Measurements from ENCODE around the gene ERC1. TPM values are rescaled to one million over a fixed set of nuclear protein-coding genes. Genes with fewer than 3 reads are reported as not detected.

ERC1 gene
- total RNA-seq, 1 experiment from 2014 or later: 39.4 TPM

- BruUV-seq (replicated peaks): no TSS peak
- TF ChIP-seq CTCF (IDR thresholded peaks at IDR 0.05; ENCODE audit: unreplicated experiment): no peak
- no peak for DNase-seq
- intact Hi-C loops (cut with micrococcal nuclease; ENCODE audit: unreplicated experiment): no loop called here
- Mint-ChIP-seq H3K4me3 (ENCODE audit: low read depth, unreplicated experiment) (peak overlapping the region; percentile 58), H3K4me1 (ENCODE audit: low read depth, unreplicated experiment) (peaks cover 11% of the 10 kb centered on the region), H3K9me3 (ENCODE audit: low read depth, unreplicated experiment) (no peaks in the 10 kb centered on the region), H3K36me3 (ENCODE audit: insufficient read depth, unreplicated experiment) (no peaks in the 10 kb centered on the region), H3K27ac (ENCODE audit: unreplicated experiment) (no peak overlapping the region), H3K27me3 (ENCODE audit: unreplicated experiment) (peaks cover 89% of the 10 kb centered on the region)
- CTCF ChIA-PET: interaction anchor here (0.5 kb wide), 1 partner anchor 621 kb away, joined by 3 read pairs; no protein-coding TSS in a partner anchor
Observed at GRCh38 chr12:1529228-1529861, 538.3 kb downstream of the ERC1 start.

- peak; percentile 11 for DNase-seq
Observed at GRCh38 chr12:1529862-1530591, 539.0 kb downstream of the ERC1 start.

GRCh38 chr12:1530592-1531152, 539.6 kb downstream of the ERC1 start:
- DNase-seq: no peak
- peaks cover 84% of the 10 kb centered on the region for H3K27me3 Mint-ChIP-seq (ENCODE audit: unreplicated experiment)
- CTCF ChIA-PET: no interaction called here
- no peaks in the 10 kb centered on the region for H3K36me3 Mint-ChIP-seq (ENCODE audit: insufficient read depth, unreplicated experiment)
- TF ChIP-seq CTCF (IDR thresholded peaks at IDR 0.05; ENCODE audit: unreplicated experiment): no peak
- intact Hi-C loops (cut with micrococcal nuclease; ENCODE audit: unreplicated experiment): no loop called here
- no TSS peak for BruUV-seq (replicated peaks)
- H3K4me3 Mint-ChIP-seq (ENCODE audit: low read depth, unreplicated experiment): peak overlapping the region; percentile 59
- no peaks in the 10 kb centered on the region for H3K9me3 Mint-ChIP-seq (ENCODE audit: low read depth, unreplicated experiment)
- H3K27ac Mint-ChIP-seq (ENCODE audit: unreplicated experiment): no peak overlapping the region
- peaks cover 12% of the 10 kb centered on the region for H3K4me1 Mint-ChIP-seq (ENCODE audit: low read depth, unreplicated experiment)

More at GRCh38 chr12:1529862-1530591, 539.0 kb downstream of the ERC1 start:
- Mint-ChIP-seq H3K9me3 (ENCODE audit: low read depth, unreplicated experiment) (no peaks in the 10 kb centered on the region), H3K27me3 (ENCODE audit: unreplicated experiment) (peaks cover 84% of the 10 kb centered on the region), H3K36me3 (ENCODE audit: insufficient read depth, unreplicated experiment) (no peaks in the 10 kb centered on the region), H3K4me1 (ENCODE audit: low read depth, unreplicated experiment) (peaks cover 12% of the 10 kb centered on the region), H3K4me3 (ENCODE audit: low read depth, unreplicated experiment) (peak overlapping the region; percentile 58), H3K27ac (ENCODE audit: unreplicated experiment) (no peak overlapping the region)
- no peak for TF ChIP-seq CTCF (IDR thresholded peaks at IDR 0.05; ENCODE audit: unreplicated experiment)
- intact Hi-C loops (cut with micrococcal nuclease; ENCODE audit: unreplicated experiment): no loop called here
- CTCF ChIA-PET: no interaction called here
- BruUV-seq (replicated peaks): no TSS peak

- intact Hi-C loops (cut with micrococcal nuclease; ENCODE audit: unreplicated experiment): no loop called here
- CTCF ChIA-PET: no interaction called here
- H3K4me1 Mint-ChIP-seq (ENCODE audit: low read depth, unreplicated experiment): peaks cover 12% of the 10 kb centered on the region
- no peaks in the 10 kb centered on the region for H3K9me3 Mint-ChIP-seq (ENCODE audit: low read depth, unreplicated experiment)
- DNase-seq: peak; percentile 10
- no peak overlapping the region for H3K27ac Mint-ChIP-seq (ENCODE audit: unreplicated experiment)
- no peaks in the 10 kb centered on the region for H3K36me3 Mint-ChIP-seq (ENCODE audit: insufficient read depth, unreplicated experiment)
- BruUV-seq (replicated peaks): no TSS peak
- H3K27me3 Mint-ChIP-seq (ENCODE audit: unreplicated experiment): peaks cover 84% of the 10 kb centered on the region
- peak overlapping the region; percentile 59 for H3K4me3 Mint-ChIP-seq (ENCODE audit: low read depth, unreplicated experiment)
- TF ChIP-seq CTCF (IDR thresholded peaks at IDR 0.05; ENCODE audit: unreplicated experiment): no peak
Observed at GRCh38 chr12:1531153-1531653, 540.2 kb downstream of the ERC1 start.
